ENCODE measurements around the gene AIG1.
"Not testable (repeated sequence)": the region's sequence is repeated elsewhere in the genome, so short reads cannot be mapped to it uniquely, and the experiment has no call there.

Gene AIG1

DNA sequence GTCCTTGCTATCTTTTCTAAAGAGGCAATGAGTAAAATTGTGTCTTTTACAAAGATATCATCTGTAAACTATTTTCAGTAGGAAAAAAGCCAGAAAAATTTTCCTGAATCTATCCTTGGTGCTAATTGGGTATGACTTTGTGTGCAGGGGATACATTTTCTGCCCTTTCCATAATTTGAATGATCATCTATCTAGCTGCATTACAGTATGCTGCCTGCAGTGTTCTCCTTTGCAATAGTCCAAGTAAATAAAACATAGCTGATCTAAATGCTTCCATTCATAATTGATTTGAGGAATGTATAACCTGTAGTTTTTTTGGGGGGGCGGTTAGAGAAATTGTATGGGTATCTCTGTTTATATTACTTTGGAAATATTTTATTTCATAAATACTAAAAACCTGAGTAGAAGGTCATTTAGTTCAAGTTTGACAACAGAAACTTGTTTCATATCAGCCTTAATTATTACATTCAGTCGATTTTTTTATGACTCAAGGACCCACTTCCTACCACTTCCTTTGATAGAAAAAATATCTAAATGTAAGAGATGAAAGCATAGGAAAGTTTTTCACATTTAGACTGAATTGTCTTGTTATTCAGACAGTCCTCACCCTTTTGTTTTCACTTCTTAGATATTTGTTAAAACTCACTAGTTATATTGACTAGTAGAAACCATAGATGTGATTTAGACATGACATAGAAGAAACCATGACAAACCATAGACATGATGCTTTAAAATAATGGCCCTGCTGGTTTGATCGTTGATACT is 75.3 kb downstream of the AIG1 start:
- CTCF ChIA-PET: no interaction called here
- POLR2A ChIA-PET: no interaction called here
- Histone ChIP-seq H3K27ac (ENCODE audit: insufficient read depth in 1 of 2, low read depth in 1 of 2, low read length in 2 of 2, poor library complexity in 1 of 2, severe bottlenecking in 2 of 2) (no peak overlapping the region), H3K4me1 (ENCODE audit: control extremely low read depth in 1 of 4, control insufficient read depth in 4 of 4, insufficient read depth in 4 of 4, low read length in 3 of 4) (no peaks in the 10 kb centered on the region), H3K4me3 (ENCODE audit: control insufficient read depth in 1 of 7, extremely low read depth in 1 of 7, insufficient read depth in 4 of 7, low read depth in 2 of 7, low read length in 6 of 7) (no peak overlapping the region), H3K36me3 (ENCODE audit: control insufficient read depth in 4 of 4, insufficient read depth in 4 of 4, low read length in 3 of 4) (peaks cover 0 to 7% (median 0%) of the 10 kb centered on the region in 4 experiments), H3K27me3 (replicated peaks in 2 of 5; ENCODE audit: control insufficient read depth in 4 of 5, insufficient read depth in 5 of 5, low read length in 4 of 5) (no peaks in the 10 kb centered on the region), H3K9me3 (ENCODE audit: control extremely low read depth in 1 of 5, control insufficient read depth in 4 of 5, insufficient read depth in 2 of 5, low read depth in 1 of 5, low read length in 4 of 5) (peaks cover 0 to 9% (median 3%) of the 10 kb centered on the region in 5 experiments)
- WGBS (ENCODE audit: insufficient coverage): 80% methylated on average over 1 of the region's 3 CpGs
- DNase-seq: peak in 2 of 3 donors; percentile 2 to 17

- Histone ChIP-seq H3K4me3 (ENCODE audit: control insufficient read depth in 1 of 7, extremely low read depth in 1 of 7, insufficient read depth in 4 of 7, low read depth in 2 of 7, low read length in 6 of 7) (no peak overlapping the region), H3K9me3 (ENCODE audit: control extremely low read depth in 1 of 5, control insufficient read depth in 4 of 5, insufficient read depth in 2 of 5, low read depth in 1 of 5, low read length in 4 of 5) (peaks cover 0 to 5% (median 0%) of the 10 kb centered on the region in 5 experiments), H3K27ac (ENCODE audit: insufficient read depth in 1 of 2, low read depth in 1 of 2, low read length in 2 of 2, poor library complexity in 1 of 2, severe bottlenecking in 2 of 2) (no peak overlapping the region), H3K36me3 (ENCODE audit: control insufficient read depth in 4 of 4, insufficient read depth in 4 of 4, low read length in 3 of 4) (peaks cover 0 to 4% (median 0%) of the 10 kb centered on the region in 4 experiments), H3K4me1 (ENCODE audit: control extremely low read depth in 1 of 4, control insufficient read depth in 4 of 4, insufficient read depth in 4 of 4, low read length in 3 of 4) (no peaks in the 10 kb centered on the region), H3K27me3 (replicated peaks in 2 of 5; ENCODE audit: control insufficient read depth in 4 of 5, insufficient read depth in 5 of 5, low read length in 4 of 5) (no peaks in the 10 kb centered on the region)
- peak in 1 of 3 donors; percentile 11 for DNase-seq
- ChIA-PET CTCF (no interaction called here), POLR2A (no interaction called here)
- WGBS (ENCODE audit: insufficient coverage): 90% methylated on average over 3 of the region's 3 CpGs
Measured at GRCh38 chr6:143136647-143137046, 76.0 kb downstream of the AIG1 start.

DNA sequence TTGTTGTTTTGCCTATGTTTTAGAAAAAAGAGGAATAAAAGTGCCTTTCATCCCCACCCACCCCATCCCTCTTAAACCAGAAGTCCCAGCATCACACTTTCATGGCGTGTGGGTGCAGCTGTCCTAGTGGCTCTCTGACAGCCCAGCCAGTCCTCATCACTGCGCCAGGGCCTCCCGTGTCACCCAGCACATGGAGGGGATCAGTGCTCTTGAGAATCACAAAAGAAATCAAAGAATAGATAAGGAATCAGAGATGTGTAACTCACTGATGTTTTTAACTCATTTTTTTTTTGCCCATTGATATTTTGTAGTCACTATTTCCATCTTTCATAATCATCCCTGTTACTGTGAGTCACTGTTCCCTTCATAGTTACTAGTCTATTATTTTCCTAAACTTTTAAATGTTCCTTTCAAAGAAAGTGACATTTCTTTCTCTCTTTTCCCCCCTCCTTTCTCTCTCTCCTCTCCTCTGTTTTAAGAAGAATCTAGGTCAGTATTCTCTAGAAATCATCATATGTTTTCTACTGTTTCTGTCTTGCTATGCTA is 78.6 kb downstream of the AIG1 start:
- DNase-seq: no peak
- Histone ChIP-seq H3K4me1 (ENCODE audit: control extremely low read depth in 1 of 4, control insufficient read depth in 4 of 4, insufficient read depth in 4 of 4, low read length in 3 of 4) (no peaks in the 10 kb centered on the region), H3K9me3 (ENCODE audit: control extremely low read depth in 1 of 5, control insufficient read depth in 4 of 5, insufficient read depth in 2 of 5, low read depth in 1 of 5, low read length in 4 of 5) (no peaks in the 10 kb centered on the region), H3K4me3 (ENCODE audit: control insufficient read depth in 1 of 7, extremely low read depth in 1 of 7, insufficient read depth in 4 of 7, low read depth in 2 of 7, low read length in 6 of 7) (no peak overlapping the region), H3K27me3 (replicated peaks in 2 of 5; ENCODE audit: control insufficient read depth in 4 of 5, insufficient read depth in 5 of 5, low read length in 4 of 5) (no peaks in the 10 kb centered on the region), H3K27ac (ENCODE audit: insufficient read depth in 1 of 2, low read depth in 1 of 2, low read length in 2 of 2, poor library complexity in 1 of 2, severe bottlenecking in 2 of 2) (no peak overlapping the region), H3K36me3 (ENCODE audit: control insufficient read depth in 4 of 4, insufficient read depth in 4 of 4, low read length in 3 of 4) (peaks cover 0 to 3% (median 0%) of the 10 kb centered on the region in 4 experiments)
- POLR2A ChIA-PET: no interaction called here
- CTCF ChIA-PET: no interaction called here
- 100% methylated on average over 3 of the region's 3 CpGs for WGBS (ENCODE audit: insufficient coverage)

DNA sequence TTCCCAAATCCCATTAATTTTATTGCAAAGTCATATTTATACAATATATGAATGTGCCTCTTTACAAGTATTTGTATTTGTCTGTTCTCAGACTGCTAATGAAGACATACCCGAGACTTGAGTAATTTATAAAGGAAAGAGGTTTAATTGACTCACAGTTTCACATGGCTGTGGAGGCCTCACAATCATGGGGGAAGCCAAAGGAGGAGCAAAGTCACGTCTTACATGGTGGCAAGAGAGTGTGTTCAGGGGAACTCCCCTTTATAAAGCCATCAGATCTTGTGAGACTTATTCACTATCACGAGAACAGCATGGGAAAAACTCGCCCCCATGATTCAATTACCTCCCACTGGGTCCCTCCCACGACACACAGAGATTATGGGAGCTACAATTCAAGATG is 79.2 kb downstream of the AIG1 start:
- CTCF ChIA-PET: not testable (repeated sequence)

GRCh38 chr6:143140767-143141166 is 80.1 kb downstream of the AIG1 start:
- H3K4me1 ChIP-seq (ENCODE audit: control extremely low read depth in 1 of 4, control insufficient read depth in 4 of 4, insufficient read depth in 4 of 4, low read length in 3 of 4): no peaks in the 10 kb centered on the region
- no peaks in the 10 kb centered on the region for H3K9me3 ChIP-seq (ENCODE audit: control extremely low read depth in 1 of 5, control insufficient read depth in 4 of 5, insufficient read depth in 2 of 5, low read depth in 1 of 5, low read length in 4 of 5)
- H3K4me3 ChIP-seq (ENCODE audit: control insufficient read depth in 1 of 7, extremely low read depth in 1 of 7, insufficient read depth in 4 of 7, low read depth in 2 of 7, low read length in 6 of 7): peak overlapping the region in 1 of 7 experiments; percentile 10
- ChIA-PET CTCF (no interaction called here), POLR2A (no interaction called here)
- DNase-seq: no peak
- no peaks in the 10 kb centered on the region for H3K27me3 ChIP-seq (replicated peaks in 2 of 5; ENCODE audit: control insufficient read depth in 4 of 5, insufficient read depth in 5 of 5, low read length in 4 of 5)
- WGBS (ENCODE audit: insufficient coverage): 81% methylated on average over 2 of the region's 2 CpGs
- H3K36me3 ChIP-seq (ENCODE audit: control insufficient read depth in 4 of 4, insufficient read depth in 4 of 4, low read length in 3 of 4): peaks cover 0 to 3% (median 0%) of the 10 kb centered on the region in 4 experiments
- H3K27ac ChIP-seq (ENCODE audit: insufficient read depth in 1 of 2, low read depth in 1 of 2, low read length in 2 of 2, poor library complexity in 1 of 2, severe bottlenecking in 2 of 2): no peak overlapping the region

More for the DNA sequence above, 79.2 kb downstream of the AIG1 start:
- H3K36me3 ChIP-seq (ENCODE audit: control insufficient read depth in 4 of 4, insufficient read depth in 4 of 4, low read length in 3 of 4); DNase-seq; POLR2A ChIA-PET; H3K27me3 ChIP-seq (replicated peaks in 2 of 5; ENCODE audit: control insufficient read depth in 4 of 5, insufficient read depth in 5 of 5, low read length in 4 of 5); H3K27ac ChIP-seq (ENCODE audit: insufficient read depth in 1 of 2, low read depth in 1 of 2, low read length in 2 of 2, poor library complexity in 1 of 2, severe bottlenecking in 2 of 2); H3K9me3 ChIP-seq (ENCODE audit: control extremely low read depth in 1 of 5, control insufficient read depth in 4 of 5, insufficient read depth in 2 of 5, low read depth in 1 of 5, low read length in 4 of 5); H3K4me1 ChIP-seq (ENCODE audit: control extremely low read depth in 1 of 4, control insufficient read depth in 4 of 4, insufficient read depth in 4 of 4, low read length in 3 of 4); H3K4me3 ChIP-seq (ENCODE audit: control insufficient read depth in 1 of 7, extremely low read depth in 1 of 7, insufficient read depth in 4 of 7, low read depth in 2 of 7, low read length in 6 of 7): not testable (repeated sequence)
- 93% methylated on average over 2 of the region's 5 CpGs for WGBS (ENCODE audit: insufficient coverage)

DNA sequence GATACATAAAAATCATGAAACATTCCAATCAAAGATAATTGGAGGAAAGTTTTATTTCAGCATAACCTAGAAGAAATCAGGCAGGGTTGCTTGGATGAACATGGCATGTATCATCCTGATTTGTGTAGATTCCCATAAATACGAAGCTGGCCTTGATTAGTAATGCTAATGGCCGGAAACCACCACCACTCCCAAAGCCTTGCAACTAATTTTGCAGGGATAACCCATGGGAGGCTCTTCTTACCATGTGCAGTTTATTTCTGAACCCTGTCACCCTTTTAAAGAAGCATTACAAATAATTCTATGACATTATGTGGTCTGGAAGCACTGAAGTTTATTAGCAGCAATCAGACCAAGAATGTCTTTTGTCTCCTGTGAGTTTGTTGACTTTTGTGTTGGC is 80.8 kb downstream of the AIG1 start:
- POLR2A ChIA-PET: no interaction called here
- Histone ChIP-seq H3K4me1 (ENCODE audit: control extremely low read depth in 1 of 4, control insufficient read depth in 4 of 4, insufficient read depth in 4 of 4, low read length in 3 of 4) (no peaks in the 10 kb centered on the region), H3K27me3 (replicated peaks in 2 of 5; ENCODE audit: control insufficient read depth in 4 of 5, insufficient read depth in 5 of 5, low read length in 4 of 5) (no peaks in the 10 kb centered on the region), H3K27ac (ENCODE audit: insufficient read depth in 1 of 2, low read depth in 1 of 2, low read length in 2 of 2, poor library complexity in 1 of 2, severe bottlenecking in 2 of 2) (no peak overlapping the region), H3K4me3 (ENCODE audit: control insufficient read depth in 1 of 7, extremely low read depth in 1 of 7, insufficient read depth in 4 of 7, low read depth in 2 of 7, low read length in 6 of 7) (no peak overlapping the region), H3K36me3 (ENCODE audit: control insufficient read depth in 4 of 4, insufficient read depth in 4 of 4, low read length in 3 of 4) (peaks cover 0 to 3% (median 0%) of the 10 kb centered on the region in 4 experiments), H3K9me3 (ENCODE audit: control extremely low read depth in 1 of 5, control insufficient read depth in 4 of 5, insufficient read depth in 2 of 5, low read depth in 1 of 5, low read length in 4 of 5) (no peaks in the 10 kb centered on the region)
- CTCF ChIA-PET: no interaction called here
- WGBS (ENCODE audit: insufficient coverage): 92% methylated on average over 2 of the region's 2 CpGs
- DNase-seq: no peak

DNA sequence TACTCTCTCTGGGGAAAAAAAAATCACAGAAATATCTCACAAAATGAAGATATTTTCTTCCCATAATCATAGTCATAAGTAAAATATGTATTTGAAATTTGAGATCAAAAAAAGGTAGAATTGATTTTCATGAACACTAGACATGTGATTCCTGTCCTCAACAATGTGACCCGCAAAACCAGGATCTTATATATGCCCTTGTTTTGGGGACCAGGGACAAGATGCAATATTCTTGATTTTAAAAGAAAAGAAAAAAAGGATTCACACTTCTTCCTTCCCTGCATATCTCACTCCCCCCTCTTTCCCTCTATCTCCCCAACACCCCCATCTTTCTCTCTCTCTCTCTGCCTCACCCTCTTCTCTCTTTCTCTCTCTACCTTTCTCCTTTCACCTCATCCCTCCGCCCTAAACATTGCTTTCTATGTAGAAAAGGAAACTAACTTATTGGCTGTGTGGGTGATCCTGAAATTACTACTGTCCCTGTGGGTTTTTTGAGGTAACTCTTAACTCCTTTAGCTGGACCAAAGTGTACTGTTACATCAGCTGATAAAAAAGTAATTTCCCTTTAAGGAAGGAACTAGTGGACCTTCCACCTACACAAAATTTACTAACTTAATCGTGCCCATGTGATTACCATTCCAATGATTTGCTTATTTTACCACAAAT is 85.6 kb downstream of the AIG1 start:
- Histone ChIP-seq H3K36me3 (ENCODE audit: control insufficient read depth in 4 of 4, insufficient read depth in 4 of 4, low read length in 3 of 4) (no peaks in the 10 kb centered on the region), H3K27me3 (replicated peaks in 2 of 5; ENCODE audit: control insufficient read depth in 4 of 5, insufficient read depth in 5 of 5, low read length in 4 of 5) (no peaks in the 10 kb centered on the region), H3K4me1 (ENCODE audit: control extremely low read depth in 1 of 4, control insufficient read depth in 4 of 4, insufficient read depth in 4 of 4, low read length in 3 of 4) (no peaks in the 10 kb centered on the region), H3K27ac (ENCODE audit: insufficient read depth in 1 of 2, low read depth in 1 of 2, low read length in 2 of 2, poor library complexity in 1 of 2, severe bottlenecking in 2 of 2) (no peak overlapping the region), H3K4me3 (ENCODE audit: control insufficient read depth in 1 of 7, extremely low read depth in 1 of 7, insufficient read depth in 4 of 7, low read depth in 2 of 7, low read length in 6 of 7) (no peak overlapping the region), H3K9me3 (ENCODE audit: control extremely low read depth in 1 of 5, control insufficient read depth in 4 of 5, insufficient read depth in 2 of 5, low read depth in 1 of 5, low read length in 4 of 5) (no peaks in the 10 kb centered on the region)
- 100% methylated on average over 1 of the region's 3 CpGs for WGBS (ENCODE audit: insufficient coverage)
- ChIA-PET POLR2A (no interaction called here), CTCF (no interaction called here)
- no peak for DNase-seq

Measured in common myeloid progenitor, CD34-positive (primary cell).